MM.1S (cell line): Measurements from ENCODE around the gene PDF.
"Not testable (repeated sequence)": the region's sequence is repeated elsewhere in the genome, so short reads cannot be mapped to it uniquely, and the experiment has no call there.

Experiments
- CTCF ChIP-seq: fragments of 300-600 bp; sonication (generic); IDR thresholded peaks from 2 replicates; pipeline ENCODE4 v1.5.1; 2016; ENCODE audit warnings: antibody characterized with exemption, low read length, mixed read lengths
- EZH2 ChIP-seq: fragments of 300-600 bp; sonication (generic); optimal IDR thresholded peaks from 2 replicates; pipeline ENCODE3; 2017; ENCODE audit warnings: low read depth, mild to moderate bottlenecking, antibody characterized with exemption, low read length, mixed read lengths
- EZH2phosphoT487 ChIP-seq: fragments of 300-600 bp; sonication (generic); IDR thresholded peaks from 2 replicates; pipeline ENCODE4 v1.6.1; 2018; ENCODE audit warnings: antibody characterized with exemption, low read length

GRCh38 chr16:69291657-69292056 lies 38.7 kb downstream of the PDF start:
- TF ChIP-seq CTCF, EZH2, EZH2phosphoT487: not testable (repeated sequence)
